A549 (cell line): ENCODE measurements around the gene KIRREL1. TPM values are rescaled to one million over a fixed set of nuclear protein-coding genes. Genes with fewer than 3 reads are reported as not detected.

Experiments used
- ATAC-seq, 2 experiments: fragments of 200-7000 bp in 1 of 2; fragments of >200 bp in 1 of 2; cut with Nextera tagmentation in 1 of 2; cut with Tn5 transposase in 1 of 2; 3 replicates each; pipeline versions ENCODE4 v1.8.0 to v1.9.1; 2018 to 2020; ENCODE audit warnings: mild to moderate bottlenecking in 1 of 2, moderate library complexity in 1 of 2
- CTCF ChIA-PET: fragments of 300-600 bp; sonication (Branson Sonifier 250); formaldehyde crosslinking; extraction: SDS; loops from one replicate; lab custom pipeline; 2021; ENCODE audit warnings: antibody characterized with exemption, inconsistent platforms; lab: Yijun Ruan, JAX
- POLR2A ChIA-PET: fragments of 350-600 bp; formaldehyde crosslinking; extraction: SDS; loops from one replicate; lab custom pipeline; 2021; ENCODE audit warnings: antibody characterized with exemption, inconsistent platforms; lab: Yijun Ruan, JAX
- DNase-seq, 2 experiments: peaks; one replicate each; pipeline versions ENCODE4 v3.0.0 to v3.0.0-alpha.2; 2011 to 2016; ENCODE audit warnings: low read depth in 1 of 2, low spot score in 1 of 2
- FAIRE-seq: peaks from 2 replicates; lab custom pipeline; 2011; peaks lifted over from hg19 to GRCh38; lab: Jason Lieb, UNC
- H3K27ac ChIP-seq, 2 experiments: fragments of >200 bp; sonication (Bioruptor Twin); formaldehyde crosslinking; 3 replicates each; pipeline ENCODE4 v1.5.1; 2016 to 2017
- H3K4me1 ChIP-seq: fragments of >200 bp; sonication (Bioruptor Twin); formaldehyde crosslinking; 3 replicates; pipeline ENCODE4 v1.6.1; 2016
- H3K4me2 ChIP-seq: fragments of >200 bp; sonication (Bioruptor Twin); formaldehyde crosslinking; 3 replicates; pipeline ENCODE4 v1.6.1; 2016
- H3K4me3 ChIP-seq: fragments of >200 bp; sonication (Bioruptor Twin); formaldehyde crosslinking; 3 replicates; pipeline ENCODE4 v1.5.1; 2016
- H3K9me3 ChIP-seq: fragments of >200 bp; sonication (Bioruptor Twin); formaldehyde crosslinking; 3 replicates; pipeline ENCODE4 v1.6.1; 2016
- CEBPB ChIP-seq, 2 experiments: fragments of >200 bp in 1 of 2; sonication (Bioruptor Twin) in 1 of 2; formaldehyde crosslinking in 1 of 2; IDR thresholded peaks; 2 replicates each; pipeline ENCODE4 v1.6.1; 2012 to 2016
- ELK1 ChIP-seq: fragments of 150-350 bp; IDR thresholded peaks from 2 replicates; pipeline ENCODE4 v1.6.1; 2014; ENCODE audit warnings: low read depth, mild to moderate bottlenecking, low read length
- EP300 ChIP-seq, 2 experiments: fragments of >200 bp; sonication (Bioruptor Twin); formaldehyde crosslinking; IDR thresholded peaks; 2 replicates in 1 of 2; 3 replicates in 1 of 2; pipeline ENCODE4 v1.6.1; 2016 to 2017
- FOSL2 ChIP-seq, 2 experiments: fragments of 450-650 bp in 1 of 2; fragments of >200 bp in 1 of 2; sonication (Bioruptor Twin) in 1 of 2; formaldehyde crosslinking; IDR thresholded peaks; 2 replicates each; pipeline versions ENCODE4 v1.5.0 to v1.6.1; 2016 to 2020; ENCODE audit warnings: mild to moderate bottlenecking in 1 of 2, moderate library complexity in 1 of 2
- GATA3 ChIP-seq: IDR thresholded peaks from 2 replicates; pipeline ENCODE4 v1.6.1; 2012; ENCODE audit warnings: borderline replicate concordance
- MAFK ChIP-seq: fragments of 450-650 bp; IDR thresholded peaks from 2 replicates; pipeline ENCODE4 v1.6.1; 2014; ENCODE audit not compliant: partially characterized antibody
- MYC ChIP-seq: IDR thresholded peaks from 2 replicates; pipeline ENCODE4 v1.6.1; 2012; ENCODE audit warnings: mild to moderate bottlenecking, inconsistent platforms, low read length, improper control_type of control experiment, borderline replicate concordance
- NPAS2 ChIP-seq: fragments of 250-450 bp; sonication (Bioruptor Pico); IDR thresholded peaks from 2 replicates; pipeline ENCODE4 v1.8.0; 2022; ENCODE audit warnings: mild to moderate bottlenecking, moderate library complexity, borderline replicate concordance
- POLR2A ChIP-seq: IDR thresholded peaks from 2 replicates; pipeline ENCODE4 v1.6.1; 2012; ENCODE audit warnings: mild to moderate bottlenecking, low read length
- RFX5 ChIP-seq: fragments of 450-650 bp; IDR thresholded peaks from 2 replicates; pipeline ENCODE4 v1.7.1; 2014; ENCODE audit warnings: antibody characterized with exemption, mild to moderate bottlenecking, moderate library complexity
- TFCP2L1 ChIP-seq: fragments of 250-450 bp; sonication (Bioruptor Pico); IDR thresholded peaks from 2 replicates; pipeline ENCODE4 v1.5.0; 2021; ENCODE audit warnings: mild to moderate bottlenecking
- WGBS: methylation state at CpG from one replicate; pipeline ENCODE4 v1.1.6; 2017; ENCODE audit errors: missing lambda C conversion rate; 5-methylcytosine and 5-hydroxymethylcytosine counted together
- polyA plus RNA-seq, 4 experiments: library from polyadenylated mRNA; depleted of rRNA in 3 of 4; stranded (reverse); fragments of >200 nt; fragmentation: RNase III in 1 of 4; extraction: RNeasy Plus Mini Kit Qiagen cat#74134 plus additional on column Dnase treatment in 1 of 4; gene quantifications; 2 replicates in 3 of 4; 3 replicates in 1 of 4; pipeline ENCODE4 v1.2.3, GENCODE V29; 2011 to 2017
- TF ChIP-seq, protein P1 (sequence below): fragments of 200-600 bp; sonication (generic); IDR thresholded peaks from 2 replicates; pipeline ENCODE4 v1.6.1; 2016; ENCODE audit warnings: antibody characterized with exemption, mild to moderate bottlenecking, moderate library complexity

KIRREL1 gene
- polyA plus RNA-seq, 2 of the 4 experiments (the other 2 are of a cell fraction): 18.7 to 41.3 TPM

DNA sequence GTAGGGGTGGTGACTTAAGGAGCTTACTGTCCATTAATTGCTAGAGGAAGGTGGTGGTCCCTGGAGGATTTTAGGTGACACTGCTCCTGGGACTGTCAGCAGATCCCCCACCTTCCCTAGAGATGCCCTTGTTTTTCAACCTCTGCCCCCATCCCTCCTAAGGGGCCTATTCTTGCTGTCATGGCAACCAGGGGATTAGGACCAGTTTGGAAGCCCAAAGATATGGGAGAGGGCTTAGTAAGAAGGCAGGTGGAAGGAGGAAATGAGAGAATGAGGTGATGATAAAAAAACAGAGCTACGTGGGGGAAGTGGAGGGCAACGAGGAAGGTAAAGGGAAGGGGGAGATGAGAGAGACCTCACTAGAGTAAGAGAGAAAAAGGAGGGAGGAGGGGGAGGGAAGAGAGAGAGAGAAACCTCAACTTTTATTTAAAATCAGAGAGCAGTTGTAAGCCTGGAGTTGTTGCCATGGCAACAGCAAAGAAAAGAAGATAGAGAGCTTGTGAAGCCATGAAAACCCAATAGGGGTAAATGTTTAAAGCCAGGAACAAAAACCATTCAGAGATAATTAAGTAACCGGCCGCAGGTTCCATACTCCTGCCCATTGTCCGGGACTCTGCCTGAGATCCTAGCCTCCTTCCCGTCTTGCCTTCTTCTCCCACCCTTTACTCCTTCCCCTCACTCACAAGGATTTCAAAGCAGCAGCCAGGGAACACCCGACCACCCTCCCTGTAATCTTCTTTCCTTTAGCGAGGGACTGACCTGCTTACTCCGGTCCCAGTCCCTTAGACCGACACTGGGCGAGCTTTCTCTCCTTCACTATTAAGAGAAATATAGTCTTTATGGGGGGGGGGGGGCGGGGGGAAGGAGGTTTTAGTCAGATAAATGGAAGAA, 20.6 kb downstream of the KIRREL1 start:
- 0 out of 2 replicates have a peak, but pooled peaks have one; percentile 25 for TF ChIP-seq RFX5
- TF ChIP-seq CEBPB (IDR thresholded peaks at IDR 0.05): no peak
- DNase-seq: no peak
- ATAC-seq: no peak
- no peak for FAIRE-seq
- ChIA-PET POLR2A (no interaction called here), CTCF (interaction anchor here (1.8 to 49.7 kb wide), 3 partner anchors 12 to 73 kb away, joined by 5 to 1281 read pairs (median 1281); partner anchors contain the start of gene KIRREL1)
- no peak overlapping the region for H3K4me2 ChIP-seq
- 86% methylated on average over 12 of the region's 12 CpGs for WGBS
- no peaks in the 10 kb centered on the region for H3K9me3 ChIP-seq
- no peak overlapping the region for H3K4me3 ChIP-seq
- peaks cover 95% of the 10 kb centered on the region for H3K4me1 ChIP-seq
- H3K27ac ChIP-seq: peak overlapping the region in 1 of 2 experiments; percentile 98; a peak in 3 of 6 replicates

- TF ChIP-seq POLR2A: no peak
- no peak for TF ChIP-seq RFX5
- TF ChIP-seq MYC: no peak
- no peak for TF ChIP-seq GATA3
- no peak for TF ChIP-seq ELK1
- TF ChIP-seq, protein P1, sequence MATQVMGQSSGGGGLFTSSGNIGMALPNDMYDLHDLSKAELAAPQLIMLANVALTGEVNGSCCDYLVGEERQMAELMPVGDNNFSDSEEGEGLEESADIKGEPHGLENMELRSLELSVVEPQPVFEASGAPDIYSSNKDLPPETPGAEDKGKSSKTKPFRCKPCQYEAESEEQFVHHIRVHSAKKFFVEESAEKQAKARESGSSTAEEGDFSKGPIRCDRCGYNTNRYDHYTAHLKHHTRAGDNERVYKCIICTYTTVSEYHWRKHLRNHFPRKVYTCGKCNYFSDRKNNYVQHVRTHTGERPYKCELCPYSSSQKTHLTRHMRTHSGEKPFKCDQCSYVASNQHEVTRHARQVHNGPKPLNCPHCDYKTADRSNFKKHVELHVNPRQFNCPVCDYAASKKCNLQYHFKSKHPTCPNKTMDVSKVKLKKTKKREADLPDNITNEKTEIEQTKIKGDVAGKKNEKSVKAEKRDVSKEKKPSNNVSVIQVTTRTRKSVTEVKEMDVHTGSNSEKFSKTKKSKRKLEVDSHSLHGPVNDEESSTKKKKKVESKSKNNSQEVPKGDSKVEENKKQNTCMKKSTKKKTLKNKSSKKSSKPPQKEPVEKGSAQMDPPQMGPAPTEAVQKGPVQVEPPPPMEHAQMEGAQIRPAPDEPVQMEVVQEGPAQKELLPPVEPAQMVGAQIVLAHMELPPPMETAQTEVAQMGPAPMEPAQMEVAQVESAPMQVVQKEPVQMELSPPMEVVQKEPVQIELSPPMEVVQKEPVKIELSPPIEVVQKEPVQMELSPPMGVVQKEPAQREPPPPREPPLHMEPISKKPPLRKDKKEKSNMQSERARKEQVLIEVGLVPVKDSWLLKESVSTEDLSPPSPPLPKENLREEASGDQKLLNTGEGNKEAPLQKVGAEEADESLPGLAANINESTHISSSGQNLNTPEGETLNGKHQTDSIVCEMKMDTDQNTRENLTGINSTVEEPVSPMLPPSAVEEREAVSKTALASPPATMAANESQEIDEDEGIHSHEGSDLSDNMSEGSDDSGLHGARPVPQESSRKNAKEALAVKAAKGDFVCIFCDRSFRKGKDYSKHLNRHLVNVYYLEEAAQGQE: no peak
- TF ChIP-seq TFCP2L1: no peak
- no peak for TF ChIP-seq NPAS2 (CRISPR knock-in tag)
- H3K4me3 ChIP-seq: no peak overlapping the region
- H3K4me1 ChIP-seq: peaks cover 94% of the 10 kb centered on the region
- H3K9me3 ChIP-seq: no peaks in the 10 kb centered on the region
- CTCF ChIA-PET: interaction anchor here (42.0 to 49.7 kb wide), 2 partner anchors 11 to 20 kb away, joined by 1281 read pairs; partner anchors contain the start of gene KIRREL1
- POLR2A ChIA-PET: interaction anchor here (0.9 kb wide), 1 partner anchor 22 kb away, joined by 6 read pairs; no protein-coding TSS in a partner anchor
- no peak overlapping the region for H3K4me2 ChIP-seq
- FAIRE-seq (no peak), DNase-seq (no peak), ATAC-seq (no peak)
- WGBS: 90% methylated on average over 6 of the region's 6 CpGs
- H3K27ac ChIP-seq: peak overlapping the region; percentile 26 to 98; a peak in 5 of 6 replicates
These were observed 21.4 kb downstream of the KIRREL1 start for GRCh38 chr1:158014731-158015320.

GRCh38 chr1:158016651-158017335, 23.3 kb downstream of the KIRREL1 start:
- CTCF ChIA-PET: interaction anchor here (0.6 to 49.7 kb wide), 6 partner anchors 11 to 104 kb away, joined by 3 to 1281 read pairs (median 3); partner anchors contain the start of gene KIRREL1
- no peak for TF ChIP-seq EP300 (IDR thresholded peaks at IDR 0.05)
- peak; percentile 55 for TF ChIP-seq MAFK
- peak in 1 of 2 experiments; percentile 63; a peak in 2 of 4 replicates for TF ChIP-seq CEBPB (IDR thresholded peaks at IDR 0.05)
- TF ChIP-seq FOSL2 (IDR thresholded peaks at IDR 0.05): no peak
- TF ChIP-seq FOSL2 (CRISPR knock-in tag; IDR thresholded peaks at IDR 0.05): 0 out of 2 replicates have a peak, but pooled peaks have one; percentile 3
- TF ChIP-seq, all 56 proteins: peak for 3
- FAIRE-seq (peak; percentile 28), ATAC-seq (peak in 1 of 2 experiments; percentile 26; a peak in 3 of 6 replicates), DNase-seq (peak in 1 of 2 experiments; percentile 66)
- WGBS: 17% methylated on average over 10 of the region's 10 CpGs
- H3K4me3 ChIP-seq: no peak overlapping the region
- H3K27ac ChIP-seq: peak overlapping the region; percentile 89 to 98
- H3K4me2 ChIP-seq: peak overlapping the region; percentile 69
- H3K4me1 ChIP-seq: peaks cover 97% of the 10 kb centered on the region
- POLR2A ChIA-PET: no interaction called here
- no peaks in the 10 kb centered on the region for H3K9me3 ChIP-seq
